HG03558 (cell line): Measurements from ENCODE around the gene PLXND1.

Source experiments
- ATAC-seq: cut with Tn5 transposase; IDR thresholded peaks from one replicate; pipeline ENCODE4 v1.9.1; 2021; ENCODE audit warnings: moderate number of reproducible peaks; ENCODE audit not compliant: unreplicated experiment; ENCODE audit errors: extremely low read depth

PLXND1 gene

GRCh38 chr3:129567939-129568338 is 38.5 kb downstream of the PLXND1 start:
- ATAC-seq, result no peak

DNA sequence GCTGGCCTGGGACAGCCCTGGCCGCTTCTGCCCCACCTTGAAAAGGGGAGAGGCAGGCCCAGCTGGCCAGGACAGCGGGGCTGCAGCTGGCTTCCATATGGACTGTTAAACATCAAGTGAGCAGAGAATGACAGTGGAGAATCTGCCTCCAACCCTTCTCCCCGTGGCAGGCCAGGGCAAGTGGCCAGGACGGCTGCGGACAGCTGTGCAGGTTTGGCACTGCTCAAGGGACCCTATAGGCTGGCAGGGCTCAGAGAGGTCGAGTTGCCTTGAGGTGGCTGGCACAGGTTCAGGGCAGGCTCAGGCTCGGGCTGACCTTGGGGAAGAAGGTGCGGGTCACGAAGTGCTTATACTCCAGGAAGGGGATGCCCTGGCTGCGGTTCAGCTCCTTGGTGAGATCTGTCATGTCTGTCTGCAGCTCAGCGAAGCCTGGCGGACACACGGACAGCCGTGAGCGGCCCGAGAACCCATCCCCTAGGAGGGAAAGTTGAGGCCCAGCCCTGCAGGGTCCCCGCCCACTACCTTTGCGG is 39.2 kb downstream of the PLXND1 start:
- no peak for ATAC-seq

DNA sequence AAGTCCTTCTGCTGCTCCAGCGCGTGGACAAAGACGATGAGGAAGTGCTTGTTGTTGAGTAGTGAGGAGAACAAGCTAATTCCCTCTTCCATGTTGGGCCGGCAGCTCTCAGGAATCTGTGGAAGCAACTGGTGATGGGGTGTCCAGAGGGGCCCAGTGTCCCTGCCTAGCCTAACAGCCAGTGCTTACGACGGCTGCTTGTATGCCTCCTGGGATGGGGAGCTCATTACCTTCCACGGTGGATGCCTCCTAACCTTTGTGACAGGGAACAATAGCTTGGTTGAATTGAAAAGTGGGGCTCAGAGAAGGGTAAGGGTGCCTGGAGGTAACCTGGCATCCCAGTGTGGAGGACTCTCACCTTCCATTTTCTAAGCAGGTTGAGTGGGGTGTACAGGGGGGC is 40.6 kb downstream of the PLXND1 start:
- no peak for ATAC-seq

DNA sequence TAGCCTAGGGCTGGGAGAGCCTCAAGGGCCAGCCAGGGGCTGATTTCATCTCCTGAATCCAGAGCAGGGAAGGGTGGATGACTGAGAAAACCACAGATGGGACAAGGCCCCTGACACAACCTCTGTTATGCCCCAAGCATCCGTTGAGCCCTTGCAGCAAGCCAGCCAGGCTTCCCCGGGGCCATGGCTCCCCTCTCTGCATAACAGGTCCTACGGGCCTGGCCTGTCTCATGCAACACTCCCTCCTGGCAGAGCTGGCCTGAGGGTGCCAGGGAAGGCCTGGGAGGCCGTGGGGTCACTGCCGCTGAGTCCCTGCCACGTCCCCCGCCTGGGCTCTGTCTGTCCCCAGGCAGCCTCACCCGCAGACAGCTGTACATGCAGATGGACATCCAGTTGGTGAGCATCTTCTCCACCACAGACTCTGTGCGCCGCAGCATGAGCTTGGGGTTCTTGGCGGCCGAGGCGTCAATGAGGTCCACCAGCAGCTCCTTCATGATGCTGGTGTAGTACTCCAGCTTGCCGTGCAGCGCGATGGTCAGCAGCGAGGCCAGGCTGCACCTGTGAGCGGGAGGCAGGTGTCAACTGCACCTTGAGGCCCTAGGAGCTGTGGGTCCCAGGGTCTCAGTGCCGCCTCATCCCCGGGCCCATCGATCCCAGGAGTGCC is 41.4 kb downstream of the PLXND1 start:
- no peak for ATAC-seq

GRCh38 chr3:129563850-129564535 is 42.5 kb downstream of the PLXND1 start:
- no peak for ATAC-seq

- no peak for ATAC-seq
Measured at GRCh38 chr3:129563332-129563731, 43.1 kb downstream of the PLXND1 start.

DNA sequence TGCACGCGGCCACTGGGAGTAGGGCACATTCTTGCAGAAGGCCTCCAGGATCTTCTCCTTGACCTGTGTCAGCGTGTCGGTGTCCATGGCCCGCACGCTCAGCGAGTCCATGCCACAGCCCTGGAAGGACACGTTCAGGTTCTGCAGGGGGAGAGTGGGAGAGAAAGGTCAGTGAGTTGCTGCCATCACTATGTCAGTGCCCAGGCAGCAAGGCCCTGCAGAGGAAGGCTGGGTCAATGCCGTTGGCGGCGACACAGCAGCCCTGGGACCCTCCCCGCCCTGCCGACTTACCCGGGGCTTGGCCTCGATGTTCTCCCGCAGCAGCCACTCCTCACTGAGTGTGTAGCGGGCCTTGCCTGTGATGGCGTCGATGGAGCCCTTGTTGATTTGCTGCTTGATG is 43.7 kb downstream of the PLXND1 start:
- no peak for ATAC-seq

DNA sequence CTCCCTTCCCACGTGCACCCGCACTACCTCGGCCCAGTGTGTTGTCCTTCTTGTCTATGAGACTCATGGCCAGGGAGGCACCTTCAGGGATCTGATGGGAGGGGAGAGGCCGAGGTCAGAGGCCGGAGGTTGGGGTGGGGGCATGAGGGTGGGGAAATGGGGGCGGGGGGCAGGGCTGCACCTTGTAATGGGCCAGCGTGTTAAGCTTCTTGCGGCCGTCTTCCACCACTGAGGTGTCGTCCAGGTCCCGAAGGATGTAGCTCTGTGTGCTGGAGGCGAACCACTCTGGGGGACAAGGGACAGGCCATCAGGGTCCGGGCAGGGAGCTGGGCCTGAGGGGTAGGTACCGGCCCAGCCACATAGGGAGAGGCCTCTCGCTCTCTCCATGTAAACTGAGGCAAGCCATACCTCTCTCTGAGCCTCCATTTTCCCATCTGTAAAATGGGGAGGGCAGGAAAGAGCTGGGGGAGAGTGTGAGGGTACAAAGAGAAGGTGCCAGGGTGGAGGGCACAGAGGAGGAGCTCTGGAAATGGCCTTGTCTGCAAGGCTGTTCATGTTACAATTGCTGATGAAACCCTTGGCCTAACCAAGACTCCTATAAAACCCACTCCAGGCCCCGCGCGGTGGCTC is 44.7 kb downstream of the PLXND1 start:
- ATAC-seq, result no peak

GRCh38 chr3:129560911-129561594 is 45.4 kb downstream of the PLXND1 start:
- ATAC-seq, result no peak

DNA sequence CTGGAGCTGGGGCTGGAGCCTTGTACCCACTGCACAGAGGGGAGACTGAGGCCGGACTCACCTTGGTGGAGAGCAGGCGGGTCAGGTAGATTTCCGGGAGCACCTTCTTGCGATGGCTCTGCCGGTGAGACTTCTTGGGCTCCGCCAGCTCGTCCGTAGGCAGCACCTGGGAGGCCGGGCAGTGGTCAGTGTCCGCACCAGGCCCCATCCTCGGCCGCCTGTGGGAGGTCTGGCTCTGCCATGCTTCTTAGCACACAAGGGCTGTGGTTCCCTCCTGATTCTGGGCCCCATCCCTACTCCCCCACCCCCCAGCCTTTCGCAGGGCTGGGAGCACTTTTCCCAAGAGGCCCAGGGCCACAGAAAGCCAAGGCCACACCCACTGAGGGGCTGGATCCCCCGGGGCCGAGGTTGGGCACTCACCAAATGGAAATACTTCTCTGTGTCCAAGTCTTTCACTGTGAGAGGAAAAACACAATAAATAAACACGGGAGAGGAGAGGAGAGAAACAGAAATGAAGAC is 46.1 kb downstream of the PLXND1 start:
- no peak for ATAC-seq

GRCh38 chr3:129559565-129560079 is 46.9 kb downstream of the PLXND1 start:
- ATAC-seq, result no peak

DNA sequence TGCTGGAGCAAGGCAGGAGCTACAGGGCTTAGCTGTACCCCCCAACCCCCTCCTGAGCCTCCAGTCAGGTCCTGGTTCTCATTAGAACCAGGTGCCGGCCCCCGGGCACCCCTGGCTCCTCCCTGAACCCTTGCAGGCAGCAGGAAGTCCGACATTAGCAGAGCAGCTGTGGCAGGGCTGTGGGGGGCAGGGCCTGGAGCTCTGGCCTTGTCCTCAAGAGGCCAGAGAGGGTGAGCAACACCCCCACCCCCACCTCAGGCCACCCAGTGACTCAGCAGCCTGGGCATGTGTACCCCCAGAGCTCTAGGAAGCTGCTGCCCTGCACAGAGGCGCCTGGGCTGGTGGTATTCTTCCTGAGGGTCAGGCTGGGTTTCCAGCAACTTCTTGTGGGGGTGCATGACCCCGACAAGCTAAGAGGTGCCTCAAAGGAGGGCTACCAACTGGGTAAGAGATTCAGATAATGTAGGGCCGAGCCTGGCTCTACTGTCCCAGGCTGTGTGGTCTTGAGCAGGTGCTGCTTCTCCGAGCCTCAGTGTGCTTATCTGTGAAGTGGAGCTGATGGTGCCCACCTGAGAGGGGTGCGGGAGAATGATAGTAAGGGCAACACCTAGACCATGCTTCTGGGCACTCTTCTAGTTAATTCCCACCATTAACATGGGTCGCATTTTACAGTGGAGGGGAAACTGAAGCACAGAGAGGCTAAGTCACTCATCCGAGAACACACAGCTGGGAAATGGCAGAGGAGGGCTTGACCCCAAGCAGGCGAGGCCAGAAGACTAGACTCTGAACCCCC is 47.5 kb downstream of the PLXND1 start:
- no peak for ATAC-seq

DNA sequence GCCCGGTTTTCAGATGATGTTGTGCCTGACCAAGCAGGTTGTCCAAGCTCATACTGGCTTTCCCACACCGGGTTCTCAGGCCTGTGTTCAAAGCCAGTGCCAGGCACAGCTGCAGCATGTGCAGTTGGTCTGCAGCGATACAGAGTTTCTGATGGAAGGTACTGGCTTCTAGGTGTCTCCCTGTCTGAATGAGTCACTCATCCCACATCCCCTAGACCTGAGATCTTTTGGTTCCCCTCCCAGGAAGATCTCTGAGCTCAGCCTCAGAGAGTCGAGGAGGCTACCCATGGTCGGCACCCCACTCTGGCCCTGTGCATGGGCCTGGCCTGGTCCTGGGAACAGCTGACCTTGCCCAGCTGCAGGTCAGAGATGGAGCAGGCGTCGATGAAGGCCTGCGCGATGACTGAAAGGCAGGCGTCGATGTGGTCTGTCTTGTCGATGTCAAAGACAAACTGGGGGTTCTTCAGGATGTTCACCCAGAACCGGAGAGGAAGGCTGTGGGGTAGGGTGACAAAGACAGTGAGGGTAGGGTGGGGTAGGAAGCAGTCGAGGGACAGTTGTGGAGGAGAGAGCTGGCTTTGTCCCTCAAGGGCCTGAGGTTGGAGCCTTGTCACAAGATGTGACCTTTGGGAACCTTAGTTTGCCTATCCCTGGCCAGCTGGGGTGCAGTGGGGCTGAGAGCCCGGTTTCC is 48.2 kb downstream of the PLXND1 start:
- ATAC-seq, result no peak

GRCh38 chr3:129557548-129557894 is 49.0 kb downstream of the PLXND1 start:
- ATAC-seq, result no peak

GRCh38 chr3:129556890-129557547 is 49.5 kb downstream of the PLXND1 start:
- ATAC-seq, result no peak

- ATAC-seq, result no peak
Measured at GRCh38 chr3:129556358-129556695, 50.1 kb downstream of the PLXND1 start.

DNA sequence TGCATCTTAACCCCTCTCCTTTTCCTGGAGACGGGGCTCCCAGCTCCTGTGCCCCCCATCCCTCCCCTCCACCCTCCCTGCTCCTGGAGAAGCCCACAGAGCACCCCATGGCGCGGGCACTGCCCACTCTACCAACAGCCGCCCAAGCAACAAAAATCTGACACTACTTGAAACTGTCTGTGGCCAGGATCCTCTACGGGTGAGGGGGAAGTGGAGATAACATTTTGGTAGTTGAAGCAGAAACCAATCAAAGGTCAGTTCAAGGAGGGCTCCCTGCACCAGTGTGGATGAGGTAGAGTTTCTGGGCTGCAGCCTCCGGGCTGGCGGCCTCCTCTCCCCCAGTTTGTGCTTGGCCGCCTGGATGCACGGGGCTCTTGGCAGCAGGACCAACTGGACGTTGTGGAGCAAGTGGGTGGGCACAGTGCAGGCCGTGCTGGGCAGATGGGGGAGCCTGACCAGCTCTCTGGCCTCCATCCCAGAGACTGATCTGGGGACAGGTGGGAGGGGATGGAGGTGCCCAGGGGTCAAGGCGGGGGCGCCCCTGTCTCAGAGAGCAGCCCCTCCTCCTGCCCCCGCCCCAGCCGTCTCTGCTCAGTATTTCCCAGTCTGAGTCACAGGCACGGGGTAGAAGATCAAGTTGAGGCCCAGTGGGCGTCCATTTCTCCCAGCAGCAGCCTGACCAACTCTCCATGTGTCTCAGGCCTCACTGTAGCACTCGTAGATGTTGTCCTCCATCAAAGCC is 50.7 kb downstream of the PLXND1 start:
- ATAC-seq, result no peak

- no peak for ATAC-seq
Measured at GRCh38 chr3:129555153-129555550, 51.3 kb downstream of the PLXND1 start.
